PC-9 (cell line): ENCODE results near the gene HIRA.

Experiments
- EZH2 ChIP-seq: fragments of 200-600 bp; sonication (generic); IDR thresholded peaks from 2 replicates; pipeline ENCODE4 v1.8.0; 2017; ENCODE audit warnings: antibody characterized with exemption, low read depth
- TF ChIP-seq, protein P1 (sequence below): fragments of 200-600 bp; sonication (generic); conservative IDR thresholded peaks from 2 replicates; pipeline ENCODE4 v1.6.1; 2017; ENCODE audit warnings: mixed run types, antibody characterized with exemption, mild to moderate bottlenecking, moderate library complexity

- TF ChIP-seq, protein P1, sequence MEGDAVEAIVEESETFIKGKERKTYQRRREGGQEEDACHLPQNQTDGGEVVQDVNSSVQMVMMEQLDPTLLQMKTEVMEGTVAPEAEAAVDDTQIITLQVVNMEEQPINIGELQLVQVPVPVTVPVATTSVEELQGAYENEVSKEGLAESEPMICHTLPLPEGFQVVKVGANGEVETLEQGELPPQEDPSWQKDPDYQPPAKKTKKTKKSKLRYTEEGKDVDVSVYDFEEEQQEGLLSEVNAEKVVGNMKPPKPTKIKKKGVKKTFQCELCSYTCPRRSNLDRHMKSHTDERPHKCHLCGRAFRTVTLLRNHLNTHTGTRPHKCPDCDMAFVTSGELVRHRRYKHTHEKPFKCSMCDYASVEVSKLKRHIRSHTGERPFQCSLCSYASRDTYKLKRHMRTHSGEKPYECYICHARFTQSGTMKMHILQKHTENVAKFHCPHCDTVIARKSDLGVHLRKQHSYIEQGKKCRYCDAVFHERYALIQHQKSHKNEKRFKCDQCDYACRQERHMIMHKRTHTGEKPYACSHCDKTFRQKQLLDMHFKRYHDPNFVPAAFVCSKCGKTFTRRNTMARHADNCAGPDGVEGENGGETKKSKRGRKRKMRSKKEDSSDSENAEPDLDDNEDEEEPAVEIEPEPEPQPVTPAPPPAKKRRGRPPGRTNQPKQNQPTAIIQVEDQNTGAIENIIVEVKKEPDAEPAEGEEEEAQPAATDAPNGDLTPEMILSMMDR: no peak
- no peak for TF ChIP-seq EZH2
Measured at GRCh38 chr22:19319281-19319680, 112.3 kb downstream of the HIRA start.
